HG03378 (cell line): ENCODE measurements around the gene PTGR3.
A peak's percentile ranks its signal among the peaks of the same experiment; 100 is the strongest.

Experiments
- ATAC-seq: cut with Tn5 transposase; IDR thresholded peaks from one replicate; pipeline ENCODE4 v1.9.1; 2021; ENCODE audit warnings: mild to moderate bottlenecking, moderate library complexity; ENCODE audit not compliant: unreplicated experiment

Gene PTGR3

DNA sequence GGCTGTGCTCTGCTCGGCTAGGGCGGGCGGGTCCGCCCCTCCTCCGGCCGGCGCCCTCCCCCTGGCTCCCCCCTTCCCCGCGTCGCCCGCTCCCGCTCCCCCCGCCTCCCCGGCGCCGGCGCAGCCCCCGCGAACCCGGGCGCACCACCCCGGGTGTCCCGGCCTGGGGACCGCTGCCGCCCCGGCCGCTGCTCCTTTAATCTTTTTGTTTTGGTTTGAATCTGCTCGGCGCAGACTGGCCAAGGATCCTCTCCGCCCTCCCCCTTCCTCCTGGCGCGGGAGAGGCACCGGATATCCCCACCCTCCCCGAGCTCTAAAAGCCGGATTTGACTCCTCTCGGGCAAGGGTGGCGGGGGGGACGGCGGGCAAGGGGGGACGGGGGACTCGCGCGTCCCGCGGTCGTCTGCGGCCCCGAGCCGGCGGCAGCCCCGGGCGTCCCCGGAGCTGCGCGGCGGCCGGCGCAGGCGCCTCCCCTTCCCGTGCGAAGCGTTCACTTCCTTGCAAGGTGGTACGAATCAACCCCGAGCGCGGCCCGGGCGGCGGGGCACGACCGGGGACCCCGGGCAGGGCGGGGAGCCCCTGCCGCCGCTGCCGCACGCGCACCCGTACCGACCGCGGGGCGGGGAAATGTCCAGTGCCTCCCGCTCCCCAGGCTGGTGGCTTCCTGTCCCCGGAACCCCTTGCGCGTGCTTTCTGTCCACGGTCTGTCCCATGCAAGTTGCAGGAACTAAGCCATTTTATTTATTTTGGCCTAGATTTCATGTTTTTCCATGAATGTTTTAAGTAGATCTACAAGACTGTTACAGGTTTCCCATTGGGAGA, at the start of gene PTGR3:
TSS of gene PTGR3 (minus strand) at position 11 of the 822 bp plus-strand sequence. CDS start 81 bp downstream, outside the sequence.
- ATAC-seq: peak; percentile 37

GRCh38 chr18:75257605-75258004, 48.7 kb upstream of the PTGR3 start:
- ATAC-seq: no peak

DNA sequence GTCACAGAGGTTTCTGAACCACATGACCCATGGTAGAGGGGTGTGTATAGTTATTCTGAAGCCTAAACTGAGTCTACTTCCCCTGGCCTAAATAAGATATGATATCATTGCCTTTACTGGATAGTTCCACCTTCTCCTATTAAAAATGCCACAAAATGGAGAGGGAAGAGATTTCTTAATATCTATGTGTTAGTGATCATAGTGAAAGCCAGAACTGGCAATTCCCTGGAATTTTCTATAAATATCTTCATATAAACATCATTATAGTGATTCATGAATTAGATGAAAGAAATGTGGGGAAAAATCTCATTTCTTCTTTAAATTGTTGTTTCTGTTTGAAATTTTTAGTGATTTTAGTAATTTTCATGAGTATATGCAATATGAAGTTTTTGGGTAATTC, 47.4 kb upstream of the PTGR3 start:
- no peak for ATAC-seq

- no peak for ATAC-seq
These were observed 46.2 kb upstream of the PTGR3 start for GRCh38 chr18:75255094-75255493.

DNA sequence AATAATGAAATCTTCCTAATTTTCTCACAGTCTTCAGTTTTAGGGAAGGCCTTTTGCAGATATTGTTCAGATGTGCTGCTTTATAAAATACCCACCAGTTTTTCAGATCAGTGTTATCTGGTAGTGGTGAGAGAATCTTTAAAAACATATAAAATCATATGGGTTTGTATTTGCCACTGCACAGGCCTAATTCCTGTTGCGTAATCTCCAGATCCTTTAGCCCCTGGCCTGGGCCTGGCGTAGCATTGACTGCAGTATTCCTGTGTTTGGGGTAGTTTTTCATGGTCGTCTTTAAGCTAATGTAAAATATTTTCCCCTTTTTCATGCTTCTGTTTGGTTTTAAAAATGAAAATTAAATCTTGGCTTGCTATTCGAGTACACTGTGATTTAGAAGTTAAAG, 44.8 kb upstream of the PTGR3 start:
- no peak for ATAC-seq

DNA sequence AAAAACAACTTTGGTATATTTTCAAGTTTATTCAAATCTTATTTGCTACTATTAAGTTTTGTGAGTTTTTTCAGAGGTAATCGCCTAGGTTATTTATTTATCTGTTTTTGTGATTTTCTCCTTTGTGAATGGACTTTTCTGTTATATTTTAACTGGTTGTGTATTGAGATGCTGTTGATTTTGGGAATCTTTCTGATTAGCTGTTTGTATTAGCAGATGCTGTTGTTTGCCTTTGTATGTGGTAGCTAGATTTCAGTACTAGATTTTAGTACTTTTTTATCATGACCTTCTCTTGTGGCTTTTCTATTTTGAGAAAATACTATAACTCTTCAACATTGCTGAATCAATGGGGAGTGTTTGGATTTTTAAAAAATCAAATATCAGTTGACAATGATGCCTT, 44.1 kb upstream of the PTGR3 start:
- ATAC-seq: no peak

DNA sequence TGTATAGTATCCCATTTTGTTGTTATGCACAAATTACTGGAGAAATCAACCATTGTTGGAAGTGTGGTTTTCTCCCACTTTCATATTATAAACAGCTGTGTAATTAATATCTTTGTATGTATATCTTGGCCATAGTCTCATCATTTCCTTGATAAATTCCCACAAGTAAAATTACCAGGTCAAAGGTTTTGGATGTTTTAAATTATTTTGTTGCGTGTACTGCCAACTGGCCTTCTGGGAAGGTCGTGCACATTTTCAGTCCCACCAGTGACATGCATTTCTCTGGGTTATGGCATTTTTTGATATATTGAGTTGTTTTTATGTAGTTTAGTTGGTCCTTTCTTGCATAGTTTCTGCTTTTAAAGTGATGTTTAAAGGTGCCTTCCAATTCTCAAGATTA, 43.2 kb upstream of the PTGR3 start:
- no peak for ATAC-seq

GRCh38 chr18:75251466-75251865, 42.5 kb upstream of the PTGR3 start:
- ATAC-seq: no peak

- ATAC-seq: no peak
These were observed 41.5 kb upstream of the PTGR3 start for GRCh38 chr18:75250471-75250821.

- ATAC-seq: no peak
These were observed 40.9 kb upstream of the PTGR3 start for GRCh38 chr18:75249672-75250470.

GRCh38 chr18:75249175-75249518, 40.2 kb upstream of the PTGR3 start:
- ATAC-seq: no peak

DNA sequence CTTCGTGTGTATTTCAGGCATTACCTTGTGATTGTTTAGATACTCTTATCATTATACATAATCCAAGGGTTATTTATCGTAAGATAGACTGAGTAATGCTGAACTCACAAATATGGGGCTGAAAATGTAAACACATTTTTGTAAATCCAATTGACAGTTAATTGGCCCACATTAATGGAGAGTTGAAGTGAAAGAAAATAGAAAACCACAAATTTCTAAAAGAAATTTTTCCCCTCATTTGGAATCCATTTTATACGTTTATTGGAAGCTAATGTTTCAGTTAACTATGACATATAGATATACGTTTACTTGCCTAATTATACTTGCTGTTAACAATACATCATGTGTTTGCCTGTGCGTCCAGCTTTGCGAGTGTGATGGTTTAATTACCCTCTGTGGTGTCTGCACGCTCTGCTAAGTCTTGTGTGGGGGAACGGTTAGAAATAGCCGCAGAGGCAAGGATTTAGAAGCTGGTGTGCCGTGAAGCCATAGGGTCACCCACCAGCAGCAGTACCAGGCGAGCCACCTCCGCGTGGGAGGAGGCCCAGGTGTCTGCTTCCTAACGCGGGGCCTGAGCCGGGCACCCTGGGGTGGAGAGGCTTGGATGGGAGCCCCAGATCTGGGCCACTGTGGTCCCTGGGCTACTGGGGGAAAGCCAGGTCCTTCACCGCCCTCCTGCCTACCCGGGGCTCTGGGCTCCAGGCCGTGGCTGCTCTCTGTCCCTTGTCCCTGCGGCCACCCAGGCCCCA, 39.7 kb upstream of the PTGR3 start:
- no peak for ATAC-seq

- ATAC-seq: peak; percentile 71
These were observed 38.9 kb upstream of the PTGR3 start for GRCh38 chr18:75247611-75248421.

DNA sequence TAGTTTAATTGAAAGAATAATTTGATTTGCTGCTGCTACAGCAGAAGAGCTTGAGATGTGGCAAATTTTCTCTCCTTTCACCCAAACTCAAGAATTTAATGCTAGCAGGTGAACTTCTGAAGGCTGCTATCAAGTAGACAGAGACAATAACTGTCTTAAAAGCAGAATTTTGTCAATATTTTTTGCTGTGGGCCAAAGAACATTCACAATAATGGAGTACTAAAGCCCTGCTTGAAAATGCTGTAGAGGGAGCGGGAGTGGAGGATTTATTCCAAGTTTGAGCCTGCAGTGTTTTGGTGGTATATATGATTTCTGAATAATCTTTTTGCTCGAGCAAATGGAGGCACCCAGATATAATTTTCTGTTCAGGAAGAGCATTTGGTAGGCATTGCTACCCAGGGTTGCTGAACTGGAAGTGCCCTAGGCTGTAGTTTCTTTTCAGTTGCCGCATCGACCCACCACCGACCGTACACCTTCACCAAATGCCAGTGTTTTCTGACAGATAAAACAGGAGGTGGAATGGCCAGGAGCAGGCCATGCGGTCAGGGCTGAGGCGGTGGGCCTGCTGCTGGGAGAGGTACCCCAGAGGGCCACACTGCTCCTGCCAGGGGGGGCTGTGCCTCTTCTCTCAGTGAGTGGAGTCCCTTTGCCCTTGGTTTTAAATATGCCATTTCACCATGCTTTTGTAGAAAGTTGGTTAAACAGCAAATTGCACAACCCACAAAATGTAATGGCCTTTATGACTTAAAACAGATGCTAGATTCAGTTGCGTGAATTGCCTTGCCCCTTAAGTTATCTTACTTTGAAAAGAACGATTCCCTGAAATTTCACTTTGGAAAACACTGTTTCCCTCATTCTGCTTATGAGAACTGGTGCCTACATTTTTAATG, 38.0 kb upstream of the PTGR3 start:
- ATAC-seq: no peak

- ATAC-seq: no peak
These were observed 35.7 kb upstream of the PTGR3 start for GRCh38 chr18:75244351-75245313.

- ATAC-seq: no peak
These were observed 32.8 kb upstream of the PTGR3 start for GRCh38 chr18:75241705-75242104.

DNA sequence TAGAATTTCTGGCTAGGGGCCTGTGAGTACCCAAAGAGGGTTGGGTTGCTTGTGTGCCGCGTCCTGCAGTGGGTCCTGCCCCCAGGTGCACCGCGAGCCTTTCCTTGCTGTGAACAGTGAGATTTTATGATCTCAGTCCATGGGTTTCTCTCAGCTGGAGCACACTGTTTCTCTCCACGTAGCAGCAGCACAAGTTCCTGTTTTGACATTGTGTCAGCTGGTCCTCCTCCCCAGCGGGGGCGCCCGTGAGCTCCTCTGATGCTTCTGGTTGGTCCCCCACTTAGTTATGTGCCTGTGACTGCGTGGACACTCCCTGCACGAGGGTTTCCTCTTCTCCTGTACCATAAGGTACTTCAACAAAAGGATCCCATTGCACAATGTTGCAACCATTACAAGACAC, 31.5 kb upstream of the PTGR3 start:
- ATAC-seq: no peak

GRCh38 chr18:75238786-75239185, 29.8 kb upstream of the PTGR3 start:
- ATAC-seq: no peak

DNA sequence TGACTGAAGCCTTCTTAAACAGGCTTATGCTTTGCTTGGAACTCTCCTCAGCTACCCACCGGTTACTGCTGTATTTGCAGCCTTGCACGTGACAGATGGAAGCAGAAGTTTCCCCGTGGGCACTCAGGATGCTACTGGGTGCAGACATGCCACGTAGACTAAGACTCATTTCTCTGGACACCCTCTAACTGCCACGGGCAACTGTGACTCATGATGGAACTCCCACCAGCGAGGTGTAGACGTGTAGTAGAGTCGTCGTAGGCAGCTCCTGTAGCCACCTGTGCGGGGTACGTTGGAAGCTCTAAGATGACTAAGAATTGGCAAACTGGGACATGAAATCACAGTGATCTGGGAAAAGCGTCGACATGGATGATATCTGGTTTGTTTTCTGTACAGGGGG, 29.2 kb upstream of the PTGR3 start:
- ATAC-seq: no peak
